Measurements from ENCODE around the gene PER2. TPM values are rescaled to one million over a fixed set of nuclear protein-coding genes. Genes with fewer than 3 reads are reported as not detected.

PER2 gene
- total RNA-seq, 4 donors from 2014 or later: 15.6 to 65.2 (median 38.2) TPM

- no peaks in the 10 kb centered on the region for H3K27me3 ChIP-seq
- TF ChIP-seq CTCF (IDR thresholded peaks at IDR 0.05) (peak in 5 of 6 experiments; percentile 12 to 38 (median 32)), POLR2A (IDR thresholded peaks at IDR 0.05) (peak; percentile 73 to 86)
- no peaks in the 10 kb centered on the region for H3K36me3 ChIP-seq
- peak overlapping the region; percentile 80 to 93 (median 88) for H3K4me3 ChIP-seq
- H3K9me3 ChIP-seq: no peaks in the 10 kb centered on the region
- DNase-seq: peak; percentile 98 to 100 (median 99)
- peaks cover 6 to 48% (median 13%) of the 10 kb centered on the region in 4 donors for H3K4me1 ChIP-seq
- H3K27ac ChIP-seq: peak overlapping the region; percentile 89 to 99 (median 95)
Measured at GRCh38 chr2:238288650-238289573, 502 bp upstream of the PER2 start.

- H3K9me3 ChIP-seq: no peaks in the 10 kb centered on the region
- peak overlapping the region; percentile 80 to 93 (median 88) for H3K4me3 ChIP-seq
- no peak for TF ChIP-seq POLR2A (IDR thresholded peaks at IDR 0.05)
- no peak for TF ChIP-seq CTCF (IDR thresholded peaks at IDR 0.05)
- H3K27ac ChIP-seq: peak overlapping the region; percentile 89 to 99 (median 95)
- H3K36me3 ChIP-seq: no peaks in the 10 kb centered on the region
- DNase-seq: peak in 2 of 3 donors; percentile 60 to 62
- no peaks in the 10 kb centered on the region for H3K27me3 ChIP-seq
- H3K4me1 ChIP-seq: peaks cover 6 to 56% (median 13%) of the 10 kb centered on the region in 4 donors
Measured at GRCh38 chr2:238286987-238287736, 1.2 kb downstream of the PER2 start.

- no peaks in the 10 kb centered on the region for H3K27me3 ChIP-seq
- H3K27ac ChIP-seq: peak overlapping the region; percentile 89 to 99 (median 95)
- TF ChIP-seq CTCF (IDR thresholded peaks at IDR 0.05): no peak
- TF ChIP-seq POLR2A (IDR thresholded peaks at IDR 0.05): no peak
- H3K4me3 ChIP-seq: peak overlapping the region in 2 of 4 donors; percentile 12 to 85
- no peaks in the 10 kb centered on the region for H3K36me3 ChIP-seq
- H3K4me1 ChIP-seq: peaks cover 6 to 60% (median 13%) of the 10 kb centered on the region in 4 donors
- DNase-seq: peak; percentile 20 to 69 (median 62)
- no peaks in the 10 kb centered on the region for H3K9me3 ChIP-seq
Measured at GRCh38 chr2:238286551-238286950, 1.9 kb downstream of the PER2 start.

GRCh38 chr2:238286095-238286494 lies 2.3 kb downstream of the PER2 start:
- H3K4me1 ChIP-seq: peaks cover 6 to 65% (median 13%) of the 10 kb centered on the region in 4 donors
- H3K27ac ChIP-seq: peak overlapping the region; percentile 89 to 99 (median 95)
- no peaks in the 10 kb centered on the region for H3K9me3 ChIP-seq
- DNase-seq: no peak
- no peaks in the 10 kb centered on the region for H3K36me3 ChIP-seq
- no peak for TF ChIP-seq CTCF (IDR thresholded peaks at IDR 0.05)
- TF ChIP-seq POLR2A (IDR thresholded peaks at IDR 0.05): no peak
- H3K27me3 ChIP-seq: no peaks in the 10 kb centered on the region
- peak overlapping the region in 2 of 4 donors; percentile 12 to 85 for H3K4me3 ChIP-seq

- Histone ChIP-seq H3K4me1 (peaks cover 6 to 68% (median 13%) of the 10 kb centered on the region in 4 donors), H3K36me3 (no peaks in the 10 kb centered on the region), H3K27ac (peak overlapping the region; percentile 89 to 99 (median 95)), H3K27me3 (no peaks in the 10 kb centered on the region), H3K9me3 (no peaks in the 10 kb centered on the region), H3K4me3 (peak overlapping the region in 2 of 4 donors; percentile 12 to 85)
- peak in 1 of 2 donors; percentile 8 for TF ChIP-seq POLR2A (IDR thresholded peaks at IDR 0.05)
- peak in 3 of 6 experiments; percentile 36 to 39 (median 36) for TF ChIP-seq CTCF (IDR thresholded peaks at IDR 0.05)
- DNase-seq: peak; percentile 31 to 88 (median 75)
Measured at GRCh38 chr2:238285653-238286082, 2.7 kb downstream of the PER2 start.
